GM12872 (cell line): Measurements from ENCODE around the gene CCN5.

Experiments
- TF ChIP-seq, protein P1 (sequence below): IDR thresholded peaks from 3 replicates; pipeline ENCODE4 v1.5.1; 2011; ENCODE audit warnings: low read depth, mild to moderate bottlenecking, low read length, moderate library complexity; ENCODE audit not compliant: insufficient read depth

The CCN5 gene

GRCh38 chr20:44723391-44723790 is 8.2 kb downstream of the CCN5 start:
- TF ChIP-seq, protein P1, sequence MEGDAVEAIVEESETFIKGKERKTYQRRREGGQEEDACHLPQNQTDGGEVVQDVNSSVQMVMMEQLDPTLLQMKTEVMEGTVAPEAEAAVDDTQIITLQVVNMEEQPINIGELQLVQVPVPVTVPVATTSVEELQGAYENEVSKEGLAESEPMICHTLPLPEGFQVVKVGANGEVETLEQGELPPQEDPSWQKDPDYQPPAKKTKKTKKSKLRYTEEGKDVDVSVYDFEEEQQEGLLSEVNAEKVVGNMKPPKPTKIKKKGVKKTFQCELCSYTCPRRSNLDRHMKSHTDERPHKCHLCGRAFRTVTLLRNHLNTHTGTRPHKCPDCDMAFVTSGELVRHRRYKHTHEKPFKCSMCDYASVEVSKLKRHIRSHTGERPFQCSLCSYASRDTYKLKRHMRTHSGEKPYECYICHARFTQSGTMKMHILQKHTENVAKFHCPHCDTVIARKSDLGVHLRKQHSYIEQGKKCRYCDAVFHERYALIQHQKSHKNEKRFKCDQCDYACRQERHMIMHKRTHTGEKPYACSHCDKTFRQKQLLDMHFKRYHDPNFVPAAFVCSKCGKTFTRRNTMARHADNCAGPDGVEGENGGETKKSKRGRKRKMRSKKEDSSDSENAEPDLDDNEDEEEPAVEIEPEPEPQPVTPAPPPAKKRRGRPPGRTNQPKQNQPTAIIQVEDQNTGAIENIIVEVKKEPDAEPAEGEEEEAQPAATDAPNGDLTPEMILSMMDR = no peak

DNA sequence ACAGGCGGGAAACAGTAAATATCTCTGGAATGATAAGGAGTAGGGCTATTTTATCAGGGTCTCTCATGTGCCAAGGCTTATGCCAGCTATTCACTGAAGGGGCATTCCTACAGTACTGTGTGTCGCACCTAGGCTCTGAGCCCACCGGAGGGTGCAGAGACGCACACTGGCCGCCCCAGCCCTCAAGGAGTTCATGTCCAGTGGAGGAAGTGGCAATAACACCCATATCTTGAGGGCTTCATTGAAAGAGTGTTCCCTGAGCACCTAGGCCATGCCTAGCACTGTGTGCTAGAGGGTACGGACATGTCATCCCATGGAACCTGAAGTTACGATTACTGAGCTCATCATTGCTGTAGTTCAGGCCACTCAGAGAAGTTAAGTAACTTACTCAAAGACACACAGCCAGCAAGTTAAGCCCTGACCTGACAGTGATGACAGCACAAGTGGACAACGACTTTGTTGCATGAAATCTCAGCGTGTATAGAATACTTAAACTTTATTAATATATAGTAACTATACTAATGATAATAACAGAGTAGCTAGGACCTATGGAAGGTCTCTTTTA is 8.7 kb downstream of the CCN5 start:
- TF ChIP-seq, protein P1 = no peak

- TF ChIP-seq, protein P1 = no peak
Measured at GRCh38 chr20:44724423-44725091, 9.4 kb downstream of the CCN5 start.

DNA sequence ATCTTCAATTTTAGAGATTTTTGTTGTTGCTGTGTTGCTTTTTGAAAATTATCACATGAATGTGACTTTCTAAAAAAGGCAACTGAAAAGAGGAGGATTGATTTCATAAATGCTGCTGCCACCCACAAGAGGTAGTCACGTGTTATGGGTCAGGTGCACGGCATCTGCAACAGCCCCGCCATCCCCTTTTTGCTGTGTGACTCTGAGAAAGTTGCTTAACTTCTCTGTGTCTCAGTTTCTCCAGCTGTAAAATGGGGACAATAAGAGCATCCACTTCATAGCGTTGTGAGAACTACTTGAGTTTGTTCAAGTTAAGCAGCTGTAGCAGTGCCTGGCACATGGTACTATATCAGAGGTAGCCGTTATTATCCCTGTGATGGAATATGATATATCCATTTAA is 10.7 kb downstream of the CCN5 start:
- TF ChIP-seq, protein P1 = no peak

DNA sequence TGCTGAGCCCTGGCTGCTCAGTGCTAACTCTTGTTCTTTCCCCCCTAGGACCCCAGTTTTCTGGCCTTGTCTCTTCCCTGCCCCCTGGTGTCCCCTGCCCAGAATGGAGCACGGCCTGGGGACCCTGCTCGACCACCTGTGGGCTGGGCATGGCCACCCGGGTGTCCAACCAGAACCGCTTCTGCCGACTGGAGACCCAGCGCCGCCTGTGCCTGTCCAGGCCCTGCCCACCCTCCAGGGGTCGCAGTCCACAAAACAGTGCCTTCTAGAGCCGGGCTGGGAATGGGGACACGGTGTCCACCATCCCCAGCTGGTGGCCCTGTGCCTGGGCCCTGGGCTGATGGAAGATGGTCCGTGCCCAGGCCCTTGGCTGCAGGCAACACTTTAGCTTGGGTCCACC is 11.9 kb downstream of the CCN5 start:
- TF ChIP-seq, protein P1 = no peak

GRCh38 chr20:44727651-44728050 is 12.5 kb downstream of the CCN5 start:
- TF ChIP-seq, protein P1 = no peak

DNA sequence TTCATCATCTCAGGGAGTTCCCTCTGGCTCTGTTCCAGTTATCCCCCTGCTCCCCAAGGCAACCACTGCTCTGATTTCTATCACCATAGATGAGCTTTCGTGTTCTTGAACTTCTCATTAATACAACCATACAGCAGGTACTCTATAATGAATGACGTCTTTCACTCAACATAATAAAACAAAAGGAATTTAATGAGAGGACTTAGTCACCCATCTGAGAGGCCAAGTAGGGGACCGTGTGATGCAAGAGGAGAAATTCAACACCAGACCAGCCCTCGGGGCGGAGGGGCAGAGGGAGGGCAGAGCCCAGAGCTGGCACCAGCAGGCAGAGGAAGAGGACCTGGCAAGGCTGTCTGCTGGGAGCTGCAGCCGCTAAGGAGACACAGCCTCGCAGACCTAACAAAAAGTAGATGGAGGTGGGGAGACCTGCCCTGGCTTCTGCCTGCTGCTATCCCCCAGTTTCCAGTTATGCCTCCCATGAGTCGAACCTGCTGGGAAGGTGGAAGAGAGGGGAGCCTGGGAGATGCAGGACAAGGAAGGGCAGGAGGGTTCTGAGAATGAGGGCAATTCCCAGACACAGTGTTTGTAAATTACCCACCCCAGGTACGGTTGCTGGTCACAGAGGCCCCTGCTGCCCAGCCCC is 13.8 kb downstream of the CCN5 start:
- TF ChIP-seq, protein P1 = no peak
